H1 (cell line): Measurements from ENCODE around the gene CCDC12. TPM values are rescaled to one million over a fixed set of nuclear protein-coding genes. Genes with fewer than 3 reads are reported as not detected.

ENCODE experiments used
- CBX8 ChIP-seq: fragments of 300-800, 300-1000 bp; sonication (generic); IDR thresholded peaks from 2 replicates; pipeline ENCODE4 v1.7.1; 2016; ENCODE audit warnings: low read depth, low read length, borderline replicate concordance
- CEBPB ChIP-seq: IDR thresholded peaks from 2 replicates; pipeline ENCODE4 v1.6.1; 2012; ENCODE audit warnings: low read depth, low read length
- CHD2 ChIP-seq: IDR thresholded peaks from 2 replicates; pipeline ENCODE4 v1.6.1; 2012; ENCODE audit warnings: low read length, improper control_type of control experiment
- EGR1 ChIP-seq: IDR thresholded peaks from 2 replicates; pipeline ENCODE4 v1.6.1; 2011; ENCODE audit warnings: low read depth, low read length, borderline replicate concordance
- EP300 ChIP-seq, 2 experiments: IDR thresholded peaks; 1 replicate in 1 of 2; 2 replicates in 1 of 2; pipeline ENCODE4 v1.6.1; 2011 to 2012; ENCODE audit warnings: low read depth in 2 of 2, low read length in 2 of 2, mild to moderate bottlenecking in 2 of 2, borderline replicate concordance in 1 of 2, inconsistent platforms in 1 of 2, moderate library complexity in 1 of 2
- EZH2 ChIP-seq: fragments of 200-600 bp; sonication (generic); IDR thresholded peaks from 2 replicates; pipeline ENCODE4 v1.7.1; 2012; ENCODE audit warnings: low read depth, mild to moderate bottlenecking, moderate library complexity, low read length, inconsistent platforms; ENCODE audit not compliant: severe bottlenecking
- JUN ChIP-seq: IDR thresholded peaks from 2 replicates; pipeline ENCODE4 v1.6.1; 2011; ENCODE audit warnings: low read depth, mild to moderate bottlenecking, improper control_type of control experiment, low read length
- KDM1A ChIP-seq: fragments of 200-600, 300-600 bp; sonication (generic); IDR thresholded peaks from 2 replicates; pipeline ENCODE4 v1.7.1; 2016; ENCODE audit warnings: mild to moderate bottlenecking, low read length, borderline replicate concordance
- MAFK ChIP-seq: IDR thresholded peaks from 2 replicates; pipeline ENCODE4 v1.6.1; 2012; ENCODE audit warnings: low read depth, mild to moderate bottlenecking, improper control_type of control experiment, low read length
- NRF1 ChIP-seq: IDR thresholded peaks from 2 replicates; pipeline ENCODE4 v1.6.1; 2011; ENCODE audit warnings: mild to moderate bottlenecking, low read depth, low read length, improper control_type of control experiment
- POU5F1 ChIP-seq: IDR thresholded peaks from 2 replicates; pipeline ENCODE4 v1.6.1; 2011; ENCODE audit warnings: low read depth, mild to moderate bottlenecking, low read length, moderate library complexity
- RBBP5 ChIP-seq: IDR thresholded peaks from 2 replicates; pipeline ENCODE4 v1.7.1; 2012; ENCODE audit warnings: low read depth, mild to moderate bottlenecking, inconsistent platforms, low read length, moderate library complexity, borderline replicate concordance
- RNF2 ChIP-seq: fragments of 200-900, 300-1000 bp; sonication (generic); IDR thresholded peaks from 2 replicates; pipeline ENCODE4 v1.7.1; 2016; ENCODE audit warnings: borderline replicate concordance, low read depth, mild to moderate bottlenecking, antibody characterized with exemption, low read length; ENCODE audit not compliant: poor library complexity, severe bottlenecking; ENCODE audit errors: missing control alignments
- SIN3A ChIP-seq, 2 experiments: IDR thresholded peaks in 1 of 2; conservative IDR thresholded peaks in 1 of 2; 2 replicates each; pipeline ENCODE4 v1.6.1; 2011 to 2012; ENCODE audit warnings: low read length in 2 of 2, improper control_type of control experiment in 1 of 2, low read depth in 1 of 2, mild to moderate bottlenecking in 1 of 2
- SIRT6 ChIP-seq: IDR thresholded peaks from one replicate; pipeline ENCODE4 v1.7.1; 2012; ENCODE audit warnings: low read length, inconsistent platforms
- SIX5 ChIP-seq: IDR thresholded peaks from 2 replicates; pipeline ENCODE4 v1.6.1; 2011; ENCODE audit warnings: mild to moderate bottlenecking, low read depth, low read length
- SP2 ChIP-seq: IDR thresholded peaks from 2 replicates; pipeline ENCODE4 v1.6.1; 2012; ENCODE audit warnings: mild to moderate bottlenecking, low read length, inconsistent platforms
- SRF ChIP-seq: IDR thresholded peaks from 2 replicates; pipeline ENCODE4 v1.6.1; 2011; ENCODE audit warnings: mild to moderate bottlenecking, low read depth, low read length, moderate library complexity
- TBP ChIP-seq: IDR thresholded peaks from 2 replicates; pipeline ENCODE4 v1.6.1; 2011; ENCODE audit warnings: low read depth, low read length, improper control_type of control experiment
- YY1 ChIP-seq: IDR thresholded peaks from 2 replicates; pipeline ENCODE4 v1.6.1; 2011; ENCODE audit warnings: low read depth, mild to moderate bottlenecking, low read length
- ZNF274 ChIP-seq: IDR thresholded peaks from 2 replicates; pipeline ENCODE4 v1.7.0; 2012; ENCODE audit warnings: low read length, borderline replicate concordance; ENCODE audit errors: extremely low read depth
- polyA plus RNA-seq, 7 experiments: library from polyadenylated mRNA; depleted of rRNA in 3 of 7; stranded (reverse) in 5 of 7; unstranded in 2 of 7; fragments of >200 nt in 5 of 7; fragments of 200-250 nt in 2 of 7; gene quantifications; 1 replicate in 5 of 7; 2 replicates in 1 of 7; 4 replicates in 1 of 7; pipeline versions ENCODE4 v1.2.1 to v1.2.3, GENCODE V29; 2011 to 2013; ENCODE audit warnings: missing spikeins in 2 of 7, mixed read lengths in 2 of 7
- total RNA-seq: library from RNA; stranded (reverse); fragmentation: NEBNext Ultra II Directional; extraction: Animal tissue kit (Norgen Biotek cat#: 25700); gene quantifications from 2 replicates; pipeline ENCODE4 v1.2.1, GENCODE V29; 2021

Gene CCDC12
- total and polyA plus RNA-seq, 2 of the 8 experiments (the other 6 are each of a cell fraction or from before 2014, with no cell fraction given), result 29.5 to 41.3 TPM

- no peak for TF ChIP-seq RBBP5
- TF ChIP-seq SP2, result no peak
- no peak for TF ChIP-seq JUN
- TF ChIP-seq EZH2, result no peak
- TF ChIP-seq TBP, result peak; percentile 79; the same call in 1 of the 2 replicates
- TF ChIP-seq KDM1A, result no peak
- no peak for TF ChIP-seq POU5F1
- no peak for TF ChIP-seq SRF
- TF ChIP-seq SIRT6, result no peak
- TF ChIP-seq EP300 (IDR thresholded peaks at IDR 0.05; ENCODE audit: borderline replicate concordance in 1 of 2, low read depth in 2 of 2, low read length in 2 of 2), result no peak
- no peak for TF ChIP-seq CBX8
- no peak for TF ChIP-seq SIX5
- TF ChIP-seq CEBPB, result no peak
- no peak for TF ChIP-seq CHD2
- no peak for TF ChIP-seq RNF2
- TF ChIP-seq YY1, result no peak
- no peak for TF ChIP-seq MAFK
- 0 out of 4 replicates have a peak, but pooled peaks of 1 of the 2 experiments have one; percentile 65 for TF ChIP-seq SIN3A (conservative IDR thresholded peaks at IDR 0.05 in 1 of 2, IDR thresholded peaks at IDR 0.05 in 1 of 2; ENCODE audit: low read depth in 1 of 2, low read length in 2 of 2)
- no peak for TF ChIP-seq EGR1
- no peak for TF ChIP-seq NRF1
- no peak for TF ChIP-seq ZNF274
These were observed 84.0 kb downstream of the CCDC12 start (continued) for GRCh38 chr3:46892285-46893145.
